Smooth muscle cell (in vitro differentiated cells): Measurements from ENCODE around the gene RBPJL. TPM values are rescaled to one million over a fixed set of nuclear protein-coding genes. Genes with fewer than 3 reads are reported as not detected.

ENCODE experiments used
- DNase-seq: peaks from one replicate; lab custom pipeline; 2025; ENCODE audit not compliant: unreplicated experiment; lab: John Stamatoyannopoulos, UW
- H2AFZ ChIP-seq: fragments of 200-600 bp; sonication (generic); 2 replicates; pipeline ENCODE4 v1.6.0; 2016; ENCODE audit warnings: antibody characterized with exemption, low read depth, mild to moderate bottlenecking
- H3F3A ChIP-seq: fragments of 200-600 bp; sonication (generic); 2 replicates; pipeline ENCODE4 v1.6.0; 2017; ENCODE audit warnings: antibody characterized with exemption, low read depth
- H3K27ac ChIP-seq: fragments of 200-600 bp; sonication (generic); 2 replicates; pipeline ENCODE4 v1.5.1; 2016; ENCODE audit warnings: low read depth, mild to moderate bottlenecking
- H3K27me3 ChIP-seq: fragments of 200-600 bp; sonication (generic); 2 replicates; pipeline ENCODE4 v1.6.1; 2016; ENCODE audit warnings: low read depth, mild to moderate bottlenecking
- H3K36me3 ChIP-seq: fragments of 200-600 bp; sonication (generic); 2 replicates; pipeline ENCODE4 v1.5.1; 2016; ENCODE audit warnings: low read depth
- H3K4me1 ChIP-seq: fragments of 200-600 bp; sonication (generic); 2 replicates; pipeline ENCODE4 v1.5.1; 2016; ENCODE audit warnings: low read depth
- H3K4me2 ChIP-seq: fragments of 200-600 bp; sonication (generic); 2 replicates; pipeline ENCODE4 v1.6.0; 2016; ENCODE audit warnings: mild to moderate bottlenecking
- H3K4me3 ChIP-seq: fragments of 200-600 bp; sonication (generic); 2 replicates; pipeline ENCODE4 v1.5.1; 2016; ENCODE audit warnings: mild to moderate bottlenecking
- H3K79me2 ChIP-seq: fragments of 200-600 bp; sonication (generic); 2 replicates; pipeline ENCODE4 v1.6.0; 2016; ENCODE audit warnings: low read depth, mild to moderate bottlenecking
- H3K9ac ChIP-seq: fragments of 200-600 bp; sonication (generic); 2 replicates; pipeline ENCODE4 v1.6.0; 2016; ENCODE audit warnings: low read depth
- H3K9me3 ChIP-seq: fragments of 200-600 bp; sonication (generic); replicated peaks from 2 replicates; pipeline ENCODE4 v1.5.1; 2016; ENCODE audit warnings: low read depth
- H4K20me1 ChIP-seq: fragments of 200-600 bp; sonication (generic); 2 replicates; pipeline ENCODE4 v1.6.0; 2016; ENCODE audit warnings: low read depth
- CTCF ChIP-seq: fragments of 200-600 bp; sonication (generic); IDR thresholded peaks from 2 replicates; pipeline ENCODE4 v1.5.1; 2017; ENCODE audit warnings: borderline replicate concordance, mild to moderate bottlenecking, antibody characterized with exemption; ENCODE audit not compliant: insufficient read depth, poor library complexity, severe bottlenecking
- WGBS: methylation state at CpG from one replicate; pipeline ENCODE4 v1.1.7; 2016; ENCODE audit warnings: low lambda C conversion rate; 5-methylcytosine and 5-hydroxymethylcytosine counted together
- polyA plus RNA-seq: library from polyadenylated mRNA; unstranded; fragments of >200 nt; fragmentation: Nextera tagmentation; extraction: Ambion mirVana; gene quantifications from 2 replicates; pipeline ENCODE4 v1.2.1, GENCODE V29; 2016
- total RNA-seq: library from RNA; depleted of rRNA; stranded (reverse); fragments of >200 nt; gene quantifications from 2 replicates; pipeline ENCODE4 v1.2.3, GENCODE V29; 2014

Gene RBPJL
- total and polyA plus RNA-seq, 2 experiments from 2014 or later: not detected

- WGBS: 19% methylated on average over 5 of the region's 5 CpGs
- H3K4me2 ChIP-seq: peak overlapping the region; percentile 97
- H4K20me1 ChIP-seq: peaks cover 20% of the 10 kb centered on the region
- peaks cover 37% of the 10 kb centered on the region for H3F3A ChIP-seq
- H3K9me3 ChIP-seq: no peaks in the 10 kb centered on the region
- H3K79me2 ChIP-seq: peaks cover 45% of the 10 kb centered on the region
- H3K9ac ChIP-seq: peak overlapping the region; percentile 88
- peak overlapping the region; percentile 96 for H3K27ac ChIP-seq
- TF ChIP-seq CTCF: no peak
- no peaks in the 10 kb centered on the region for H3K36me3 ChIP-seq
- no peaks in the 10 kb centered on the region for H3K27me3 ChIP-seq
- H3K4me3 ChIP-seq: peak overlapping the region; percentile 80
- H3K4me1 ChIP-seq: peaks cover 48% of the 10 kb centered on the region
- no peak for DNase-seq
- no peak overlapping the region for H2AFZ ChIP-seq
Observed at GRCh38 chr20:45346851-45347250, 40.2 kb downstream of the RBPJL start.

- Histone ChIP-seq H2AFZ (no peak overlapping the region), H3K36me3 (no peaks in the 10 kb centered on the region), H3F3A (peaks cover 35% of the 10 kb centered on the region), H3K27ac (peak overlapping the region; percentile 96), H3K9ac (peak overlapping the region; percentile 88), H3K4me3 (peak overlapping the region; percentile 80), H3K9me3 (no peaks in the 10 kb centered on the region), H3K27me3 (no peaks in the 10 kb centered on the region), H4K20me1 (peaks cover 19% of the 10 kb centered on the region), H3K79me2 (peaks cover 45% of the 10 kb centered on the region), H3K4me1 (peaks cover 43% of the 10 kb centered on the region), H3K4me2 (peak overlapping the region; percentile 97)
- DNase-seq: no peak
- 6% methylated on average over 8 of the region's 10 CpGs for WGBS
- TF ChIP-seq CTCF: no peak
Observed at GRCh38 chr20:45347297-45347935, 40.8 kb downstream of the RBPJL start.

GRCh38 chr20:45347936-45348778 lies 41.5 kb downstream of the RBPJL start, which contains the start of gene SDC4:
SDC4 (minus strand) TSS chr20:45348424; CDS start chr20:45348384, 40 bp downstream.
- H3K4me2 ChIP-seq: peak within 1 kb of the TSS; percentile 97
- H3K9me3 ChIP-seq: no peaks in the 10 kb centered on the region
- peak within 1 kb of the TSS; percentile 80 for H3K4me3 ChIP-seq
- peaks cover 30% of the 10 kb centered on the region for H3F3A ChIP-seq
- peak; percentile 53 for DNase-seq
- H4K20me1 ChIP-seq: peaks cover 19% of the 10 kb centered on the region
- WGBS: 2% methylated on average over 28 of the region's 77 CpGs
- TF ChIP-seq CTCF: no peak
- no peak within 1 kb of the TSS for H2AFZ ChIP-seq
- peak within 1 kb of the TSS; percentile 88 for H3K9ac ChIP-seq
- H3K27ac ChIP-seq: peak within 1 kb of the TSS; percentile 96
- H3K79me2 ChIP-seq: peaks cover 38% of the 10 kb centered on the region
- H3K36me3 ChIP-seq: no peaks in the 10 kb centered on the region
- no peaks in the 10 kb centered on the region for H3K27me3 ChIP-seq
- H3K4me1 ChIP-seq: peaks cover 35% of the 10 kb centered on the region
